Neural cell (in vitro differentiated cells): ENCODE data around the gene NOC2L.

Experiments used
- CTCF ChIP-seq: fragments of 450-650 bp; IDR thresholded peaks from 2 replicates; pipeline ENCODE4 v1.5.1; 2014; ENCODE audit warnings: antibody characterized with exemption, mild to moderate bottlenecking, moderate library complexity; ENCODE audit not compliant: poor library complexity, severe bottlenecking
- EP300 ChIP-seq: fragments of 450-650 bp; conservative IDR thresholded peaks from 2 replicates; pipeline ENCODE4 v1.6.1; 2014; ENCODE audit warnings: antibody characterized with exemption, mild to moderate bottlenecking, moderate library complexity; ENCODE audit not compliant: poor library complexity, severe bottlenecking
- MXI1 ChIP-seq: fragments of 450-650 bp; conservative IDR thresholded peaks from 2 replicates; pipeline ENCODE4 v1.6.1; 2014; ENCODE audit warnings: antibody characterized with exemption, mild to moderate bottlenecking; ENCODE audit not compliant: poor library complexity, severe bottlenecking
- POLR2AphosphoS5 ChIP-seq: IDR thresholded peaks from 2 replicates; pipeline ENCODE4 v1.6.1; 2012
- RAD21 ChIP-seq: fragments of 450-650 bp; conservative IDR thresholded peaks from 2 replicates; pipeline ENCODE4 v1.6.1; 2014; ENCODE audit warnings: antibody characterized with exemption, mild to moderate bottlenecking, moderate library complexity
- TAF1 ChIP-seq: IDR thresholded peaks from 2 replicates; pipeline ENCODE4 v1.6.1; 2012; ENCODE audit warnings: low read depth
- TF ChIP-seq, protein P1 (sequence below): IDR thresholded peaks from 2 replicates; pipeline ENCODE4 v1.6.1; 2012; ENCODE audit warnings: borderline replicate concordance

DNA sequence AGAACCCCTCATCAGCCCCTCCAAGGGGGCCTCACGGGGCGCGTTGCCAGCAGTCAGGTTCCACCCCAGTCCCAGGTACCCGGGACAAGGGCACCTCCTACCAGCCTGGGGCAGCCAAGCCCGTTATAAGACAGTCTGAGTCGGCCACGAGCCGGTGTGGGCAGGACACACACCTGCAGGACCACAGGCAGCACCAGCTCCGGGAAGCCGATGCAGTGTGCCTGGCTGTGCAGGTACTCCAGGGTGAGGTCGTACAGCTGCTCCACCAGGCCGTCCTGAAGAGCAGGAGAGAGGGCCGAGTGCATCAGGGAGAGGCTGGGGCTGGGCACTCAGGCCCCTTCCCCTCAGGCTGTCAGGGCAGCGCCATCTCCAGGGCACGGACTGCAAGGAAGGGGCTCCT, 11.1 kb downstream of the NOC2L start:
- TF ChIP-seq EP300, result no peak
- no peak for TF ChIP-seq RAD21
- TF ChIP-seq MXI1, result no peak
- TF ChIP-seq, protein P1, sequence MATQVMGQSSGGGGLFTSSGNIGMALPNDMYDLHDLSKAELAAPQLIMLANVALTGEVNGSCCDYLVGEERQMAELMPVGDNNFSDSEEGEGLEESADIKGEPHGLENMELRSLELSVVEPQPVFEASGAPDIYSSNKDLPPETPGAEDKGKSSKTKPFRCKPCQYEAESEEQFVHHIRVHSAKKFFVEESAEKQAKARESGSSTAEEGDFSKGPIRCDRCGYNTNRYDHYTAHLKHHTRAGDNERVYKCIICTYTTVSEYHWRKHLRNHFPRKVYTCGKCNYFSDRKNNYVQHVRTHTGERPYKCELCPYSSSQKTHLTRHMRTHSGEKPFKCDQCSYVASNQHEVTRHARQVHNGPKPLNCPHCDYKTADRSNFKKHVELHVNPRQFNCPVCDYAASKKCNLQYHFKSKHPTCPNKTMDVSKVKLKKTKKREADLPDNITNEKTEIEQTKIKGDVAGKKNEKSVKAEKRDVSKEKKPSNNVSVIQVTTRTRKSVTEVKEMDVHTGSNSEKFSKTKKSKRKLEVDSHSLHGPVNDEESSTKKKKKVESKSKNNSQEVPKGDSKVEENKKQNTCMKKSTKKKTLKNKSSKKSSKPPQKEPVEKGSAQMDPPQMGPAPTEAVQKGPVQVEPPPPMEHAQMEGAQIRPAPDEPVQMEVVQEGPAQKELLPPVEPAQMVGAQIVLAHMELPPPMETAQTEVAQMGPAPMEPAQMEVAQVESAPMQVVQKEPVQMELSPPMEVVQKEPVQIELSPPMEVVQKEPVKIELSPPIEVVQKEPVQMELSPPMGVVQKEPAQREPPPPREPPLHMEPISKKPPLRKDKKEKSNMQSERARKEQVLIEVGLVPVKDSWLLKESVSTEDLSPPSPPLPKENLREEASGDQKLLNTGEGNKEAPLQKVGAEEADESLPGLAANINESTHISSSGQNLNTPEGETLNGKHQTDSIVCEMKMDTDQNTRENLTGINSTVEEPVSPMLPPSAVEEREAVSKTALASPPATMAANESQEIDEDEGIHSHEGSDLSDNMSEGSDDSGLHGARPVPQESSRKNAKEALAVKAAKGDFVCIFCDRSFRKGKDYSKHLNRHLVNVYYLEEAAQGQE, result no peak
- TF ChIP-seq POLR2AphosphoS5, result no peak
- no peak for TF ChIP-seq CTCF
- TF ChIP-seq TAF1, result no peak
